GM21367 (cell line): ENCODE measurements around the gene HEG1.

Source experiments
- ATAC-seq: cut with Tn5 transposase; IDR thresholded peaks from one replicate; pipeline ENCODE4 v1.9.1; 2021; ENCODE audit not compliant: unreplicated experiment

Gene HEG1

DNA sequence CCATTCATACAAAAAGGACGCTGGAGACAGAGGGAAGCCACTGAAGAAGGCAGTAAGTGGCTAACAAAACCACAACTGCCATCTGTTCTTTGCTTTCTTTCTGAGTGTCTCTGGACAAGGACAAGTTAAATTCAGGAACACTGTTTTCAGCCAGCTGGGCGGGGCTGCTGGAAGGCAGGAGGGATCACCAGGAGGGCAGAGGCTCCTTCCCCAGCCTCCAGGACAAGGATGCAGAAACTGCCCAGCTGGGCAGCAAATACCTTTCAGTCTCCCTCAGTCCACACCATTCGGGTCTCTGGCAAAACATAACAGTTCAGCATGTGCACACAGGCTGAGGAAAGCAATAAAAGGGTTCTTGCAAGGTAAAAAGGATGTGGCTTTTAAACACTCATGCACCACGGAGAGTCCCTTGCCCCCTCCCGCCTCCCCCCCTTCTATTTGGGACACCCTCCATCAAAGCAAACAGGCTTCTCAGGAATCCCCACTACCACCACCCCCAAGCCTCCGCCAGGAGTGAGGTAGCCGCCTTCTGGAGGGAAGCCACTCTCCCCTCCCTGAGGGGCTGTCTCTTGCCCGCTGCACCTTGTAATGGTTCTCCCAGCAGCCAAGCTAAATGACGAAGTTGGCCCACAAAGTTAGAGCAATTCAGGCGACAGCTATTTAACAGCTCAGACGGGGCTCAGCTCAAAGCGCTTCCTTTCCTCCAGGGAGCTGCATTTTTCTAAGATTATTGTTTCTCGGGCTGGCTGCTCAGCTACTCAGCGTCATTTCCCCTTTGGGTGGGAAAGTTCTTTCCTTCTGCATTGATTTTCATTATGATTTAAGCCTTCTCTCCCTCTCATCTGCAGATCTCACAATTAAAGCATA, 3.8 kb downstream of the HEG1 start:
- no peak for ATAC-seq

DNA sequence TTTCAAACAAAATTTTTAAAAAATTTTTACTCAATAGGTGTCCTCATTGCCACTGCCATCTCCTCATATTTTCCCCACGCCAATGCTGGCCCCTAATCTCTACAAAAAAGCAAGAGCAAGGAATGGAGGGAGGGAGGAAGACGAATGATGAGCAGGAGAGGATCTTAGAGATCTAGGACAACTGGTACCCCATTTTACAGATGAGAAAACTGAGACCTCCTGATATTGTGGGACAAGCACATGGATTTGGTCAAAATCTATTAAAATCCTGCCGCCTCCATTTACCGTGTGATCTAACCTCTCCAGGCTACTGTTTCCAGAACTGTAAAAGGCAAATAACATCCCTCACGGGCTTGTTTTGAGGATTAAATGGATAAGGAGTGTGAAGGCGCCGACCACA, 4.6 kb downstream of the HEG1 start:
- ATAC-seq: no peak

DNA sequence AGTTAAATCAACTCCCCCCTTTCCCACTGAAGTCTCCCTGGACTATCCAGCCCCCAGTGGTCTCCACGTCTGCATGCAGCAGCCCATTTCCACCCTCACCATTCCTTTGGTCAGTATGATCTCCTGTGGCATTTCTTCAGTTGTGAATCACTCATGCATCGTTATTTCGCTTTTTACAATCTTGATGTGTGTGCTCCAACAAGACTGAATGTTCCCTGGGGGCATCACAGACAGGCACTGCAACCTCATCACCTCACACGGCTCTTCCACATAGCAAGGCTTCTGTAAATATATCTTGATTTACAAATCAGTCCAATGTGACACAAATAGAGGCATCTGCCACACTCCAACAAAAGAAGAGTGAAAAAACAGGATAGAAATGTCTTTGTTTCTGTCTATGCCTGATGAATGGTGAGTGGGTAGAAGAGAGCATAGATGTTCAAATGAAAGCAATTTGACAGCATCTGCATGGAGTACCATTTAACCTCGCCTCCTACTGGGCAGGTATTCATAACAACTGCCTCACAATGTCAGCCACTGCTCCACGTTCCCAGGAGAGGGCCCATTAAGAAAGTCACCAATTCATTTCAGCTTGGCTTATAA, 5.2 kb downstream of the HEG1 start:
- ATAC-seq: no peak

DNA sequence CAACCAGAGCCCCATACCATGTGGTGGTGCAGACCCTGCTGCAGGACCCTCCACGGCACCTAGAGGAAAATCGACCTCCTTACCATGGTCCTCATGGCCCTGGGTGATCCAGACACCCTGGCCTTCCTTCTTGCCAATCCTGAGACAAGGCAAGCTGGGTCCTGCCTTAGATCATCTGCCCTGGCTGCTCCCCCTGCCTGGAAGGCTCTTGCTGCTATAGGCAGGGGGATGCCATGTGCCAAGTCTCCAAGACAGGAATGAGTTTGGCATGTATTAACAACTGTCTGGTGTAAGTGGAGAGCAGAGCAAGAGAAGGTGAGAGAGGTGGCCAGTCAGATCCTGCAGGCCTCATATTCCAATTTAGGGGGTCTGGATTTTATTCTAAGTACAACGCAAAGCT, 7.5 kb downstream of the HEG1 start:
- ATAC-seq: no peak

DNA sequence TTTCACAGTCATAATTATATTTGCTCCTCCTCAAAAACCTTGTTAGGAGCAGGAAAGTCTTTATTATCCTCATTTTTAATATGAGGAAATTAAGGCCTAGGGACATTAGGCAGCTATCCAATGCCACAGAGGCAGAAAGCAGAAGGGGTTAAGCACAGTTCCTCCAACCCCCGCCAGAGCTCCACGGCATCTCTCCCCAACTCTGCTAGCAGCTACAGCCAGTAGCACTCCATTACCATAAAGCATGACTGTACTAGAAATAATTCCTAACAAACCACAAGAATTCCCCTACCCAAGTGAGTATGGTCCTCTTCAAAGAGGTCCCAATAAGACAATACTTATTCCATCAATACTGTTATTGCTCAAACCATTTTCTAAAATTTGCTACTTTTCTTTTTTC, 9.8 kb downstream of the HEG1 start:
- no peak for ATAC-seq

DNA sequence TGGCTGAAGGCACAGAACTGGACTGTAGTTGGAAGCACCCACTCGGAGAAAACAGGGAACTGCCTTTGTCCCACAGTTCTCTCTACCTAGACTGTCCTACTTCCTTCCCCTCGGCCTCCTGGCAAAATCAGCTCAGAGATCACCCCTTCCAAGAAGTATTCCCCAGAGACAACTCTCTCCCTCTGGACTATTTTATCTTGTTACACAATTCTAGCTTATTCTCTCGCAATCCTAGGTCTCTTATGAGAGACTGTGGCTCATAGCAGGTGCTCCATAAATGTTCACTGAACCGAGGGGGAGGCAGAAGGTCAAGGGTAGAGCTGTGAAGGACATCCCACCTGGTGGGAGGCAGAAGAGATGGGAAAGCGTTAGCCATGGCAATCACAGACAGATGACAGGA, 10.6 kb downstream of the HEG1 start:
- ATAC-seq: no peak

DNA sequence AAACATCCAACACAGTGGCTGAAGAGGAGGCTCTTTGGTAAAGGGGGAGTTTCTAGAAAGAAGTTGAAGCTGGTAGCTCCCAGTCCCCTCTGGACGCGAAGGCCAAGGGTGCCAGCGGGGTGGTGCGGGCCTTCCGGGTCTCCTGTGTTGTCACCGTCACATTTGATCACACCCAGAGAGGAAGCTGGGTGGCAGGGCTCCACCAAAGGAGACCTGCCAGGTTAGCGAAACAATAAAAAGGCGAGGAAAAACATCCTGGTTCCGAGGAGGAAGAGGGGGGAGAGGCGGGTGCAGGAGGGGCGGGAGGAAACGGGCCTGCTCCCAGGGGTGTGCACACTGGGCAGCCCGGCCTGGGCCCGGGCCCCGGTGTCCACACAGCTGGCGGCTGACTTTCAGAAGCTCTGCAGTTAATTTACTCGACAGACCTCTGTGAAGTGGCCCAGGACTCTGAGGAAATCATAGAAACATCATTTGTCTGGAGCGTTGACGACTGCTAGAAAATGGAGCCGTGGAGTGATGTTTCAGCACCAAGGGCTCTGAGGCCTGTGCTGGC, 12.1 kb downstream of the HEG1 start:
- no peak for ATAC-seq

DNA sequence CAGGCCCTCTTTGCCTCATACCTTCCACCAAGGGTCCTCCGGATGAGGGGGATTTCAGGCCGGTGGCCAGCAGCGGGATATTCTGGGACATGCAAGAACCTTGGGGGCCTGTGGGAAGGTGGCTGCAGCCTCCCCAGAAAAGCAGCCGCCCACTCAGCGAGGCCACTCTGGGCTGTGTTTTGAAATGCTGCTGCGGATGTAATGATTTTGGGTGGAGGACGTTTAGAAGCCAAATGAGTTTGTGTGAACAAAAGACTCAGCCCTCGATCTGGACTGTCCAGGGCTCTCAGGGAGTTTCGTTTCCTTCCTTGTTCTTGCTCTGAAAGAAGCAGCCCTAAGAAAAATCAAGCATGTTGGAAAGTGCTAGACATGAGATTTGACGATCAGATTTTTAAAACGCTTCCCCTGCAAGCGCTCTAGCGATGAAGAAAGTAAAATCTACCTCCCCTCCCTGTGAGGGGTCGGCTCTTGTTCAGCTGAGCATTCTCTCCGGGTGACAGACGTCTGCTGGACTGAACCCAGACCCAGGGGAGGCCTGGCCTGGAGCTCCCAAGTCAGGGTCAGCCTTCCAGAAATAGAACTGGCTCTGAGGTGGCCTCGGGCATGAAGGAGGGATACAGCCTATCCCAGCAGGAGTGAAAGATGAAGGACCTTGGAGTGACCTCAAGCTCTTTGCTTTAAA, 12.9 kb downstream of the HEG1 start:
- no peak for ATAC-seq

DNA sequence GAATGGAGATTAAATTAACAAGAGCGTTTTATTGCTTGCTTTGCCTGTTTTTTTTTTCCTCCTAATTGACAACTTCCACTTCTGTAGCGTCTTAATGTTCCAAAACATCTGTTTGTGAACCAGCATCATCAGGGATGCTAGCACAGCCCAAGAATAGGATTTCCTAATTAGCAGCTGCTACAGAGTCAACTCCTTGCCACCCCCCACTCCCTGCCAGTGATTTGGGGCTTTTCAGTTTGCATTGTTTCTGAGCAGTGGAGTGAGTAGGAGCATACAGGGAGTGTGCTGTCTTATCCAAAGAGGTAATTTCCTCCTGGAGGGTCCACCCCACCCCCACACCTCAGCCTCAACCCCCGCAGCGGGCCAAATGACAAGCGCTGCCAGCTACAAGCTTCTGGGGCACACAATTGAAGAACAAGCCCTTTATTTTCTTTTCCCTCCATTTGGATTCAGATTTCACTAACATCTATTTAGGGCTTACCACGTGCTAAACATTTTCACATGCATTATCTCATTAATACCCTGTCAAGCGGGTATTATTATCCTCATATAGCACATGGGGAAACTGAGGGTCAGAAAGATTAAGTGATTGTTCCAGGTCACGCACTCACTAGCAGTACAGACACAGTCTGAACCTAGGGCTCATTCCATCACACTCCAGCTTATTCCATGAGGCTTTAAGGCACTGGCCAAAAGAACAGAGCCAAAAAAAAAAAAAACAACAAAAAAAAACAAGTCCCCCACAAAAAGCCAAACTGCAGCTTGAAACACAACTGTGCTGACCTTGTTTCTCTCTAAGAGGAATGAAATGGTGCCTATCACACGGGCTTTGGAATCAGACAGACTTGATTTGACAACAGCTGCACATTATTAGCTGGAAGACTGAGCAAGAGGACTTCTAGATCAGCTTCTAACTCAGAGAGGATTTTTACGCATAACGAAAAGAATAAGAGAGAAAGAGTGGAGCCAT, 16.4 kb downstream of the HEG1 start:
- no peak for ATAC-seq

DNA sequence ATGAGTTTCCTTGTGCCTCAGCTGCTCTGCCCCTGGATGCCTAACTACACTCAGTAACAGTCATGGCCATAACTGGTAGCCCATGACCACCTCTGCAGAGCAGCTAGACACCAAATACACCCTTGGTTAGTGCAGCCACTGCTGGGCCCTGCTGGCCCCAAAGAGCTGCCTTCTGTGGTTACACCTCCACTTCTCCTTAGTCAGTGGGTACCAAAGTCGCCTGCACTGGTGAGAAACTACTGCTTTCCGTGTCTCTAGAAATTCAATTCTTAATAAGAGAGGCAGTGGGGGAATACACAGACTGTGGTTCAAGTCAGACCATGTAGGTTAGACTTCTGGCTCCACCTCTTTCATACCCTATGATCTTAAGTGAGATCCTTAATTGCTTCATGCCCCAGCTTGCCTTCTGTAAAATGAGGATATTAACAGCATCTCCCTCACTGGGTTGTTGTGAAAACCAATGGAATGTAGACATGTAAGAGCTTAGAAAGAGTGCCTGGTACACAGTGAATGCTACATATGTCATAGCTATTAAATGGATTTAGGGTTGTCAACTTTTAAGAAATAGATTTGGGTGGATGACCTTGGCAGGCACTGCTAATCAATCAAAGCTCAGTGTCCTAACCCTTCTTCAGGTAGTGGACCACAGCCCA, 18.2 kb downstream of the HEG1 start:
- ATAC-seq: no peak

DNA sequence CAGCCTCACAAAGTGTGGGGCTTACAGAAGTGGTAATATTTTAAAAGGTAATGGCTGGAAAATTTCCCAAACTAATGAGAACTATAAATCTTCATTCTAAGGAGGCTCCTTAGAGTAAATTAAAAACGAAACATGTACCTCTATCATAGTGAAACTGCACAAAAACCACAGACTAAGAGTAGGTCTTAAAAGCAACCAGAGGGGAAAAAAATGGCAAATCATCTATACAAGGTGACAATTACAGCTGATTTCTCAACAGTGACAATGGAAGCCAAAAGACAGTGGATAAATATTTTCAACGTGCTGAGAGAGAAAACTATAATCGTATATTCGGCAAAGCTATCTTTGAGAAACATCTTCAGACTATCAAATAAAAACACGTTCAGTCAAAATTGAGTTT, 20.6 kb downstream of the HEG1 start:
- ATAC-seq: peak; percentile 63

DNA sequence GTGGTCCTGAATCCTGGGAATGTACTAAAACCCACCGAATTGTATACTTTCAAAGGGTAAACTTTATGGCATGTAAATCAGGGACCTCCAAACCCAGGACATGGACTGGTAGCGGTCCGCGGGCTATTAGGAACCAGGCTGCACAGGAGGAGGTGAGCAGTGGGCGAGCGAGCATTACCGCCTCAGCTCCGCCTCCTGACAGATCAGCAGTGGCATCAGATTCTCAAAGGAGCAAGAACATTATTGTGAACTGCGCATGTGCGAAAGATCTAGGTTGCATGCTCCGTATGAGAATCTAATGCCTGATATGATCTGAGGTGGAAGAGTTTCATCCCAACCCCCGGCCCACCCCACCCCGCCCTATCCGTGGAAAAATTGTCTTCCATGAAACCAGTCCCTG, 22.2 kb downstream of the HEG1 start:
- ATAC-seq: no peak

DNA sequence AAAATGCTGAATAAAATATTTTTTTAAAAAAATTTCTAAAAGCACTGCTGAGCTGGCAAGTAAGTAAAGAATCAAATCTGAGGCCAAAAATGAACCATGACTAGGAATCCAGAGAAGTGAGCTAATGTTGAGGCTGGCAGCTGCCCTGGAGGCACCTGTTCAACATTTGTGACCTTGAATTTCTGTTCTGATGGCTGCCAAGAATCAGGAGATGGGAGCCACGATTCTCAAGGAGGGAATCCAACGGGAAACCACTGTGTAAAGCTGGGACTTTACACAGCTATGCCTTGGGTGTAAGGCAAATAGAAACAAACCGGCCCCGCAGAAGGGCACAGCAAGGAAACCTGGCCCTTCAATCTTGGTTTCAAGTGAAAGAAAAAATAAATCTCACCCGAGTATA, 22.7 kb downstream of the HEG1 start:
- no peak for ATAC-seq

DNA sequence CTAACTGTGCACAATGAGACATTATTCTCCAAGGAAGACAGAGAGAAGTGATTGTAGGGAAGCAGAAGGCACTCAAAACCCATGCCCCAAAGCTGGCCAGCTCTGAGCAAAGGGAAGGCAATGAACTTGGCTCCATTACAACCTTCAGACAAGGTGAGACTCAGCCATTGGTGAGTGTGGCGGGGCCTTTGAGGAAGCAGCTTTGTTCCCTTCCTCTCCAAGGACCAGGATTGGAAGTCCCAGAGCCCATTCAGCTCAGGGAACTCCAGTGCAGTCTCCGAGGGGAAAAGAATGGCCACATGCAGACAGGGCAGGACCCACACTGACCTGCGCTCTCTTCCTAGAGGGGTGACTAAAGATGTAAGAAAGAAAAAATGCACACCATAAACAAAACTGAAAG, 23.1 kb downstream of the HEG1 start:
- ATAC-seq: no peak

DNA sequence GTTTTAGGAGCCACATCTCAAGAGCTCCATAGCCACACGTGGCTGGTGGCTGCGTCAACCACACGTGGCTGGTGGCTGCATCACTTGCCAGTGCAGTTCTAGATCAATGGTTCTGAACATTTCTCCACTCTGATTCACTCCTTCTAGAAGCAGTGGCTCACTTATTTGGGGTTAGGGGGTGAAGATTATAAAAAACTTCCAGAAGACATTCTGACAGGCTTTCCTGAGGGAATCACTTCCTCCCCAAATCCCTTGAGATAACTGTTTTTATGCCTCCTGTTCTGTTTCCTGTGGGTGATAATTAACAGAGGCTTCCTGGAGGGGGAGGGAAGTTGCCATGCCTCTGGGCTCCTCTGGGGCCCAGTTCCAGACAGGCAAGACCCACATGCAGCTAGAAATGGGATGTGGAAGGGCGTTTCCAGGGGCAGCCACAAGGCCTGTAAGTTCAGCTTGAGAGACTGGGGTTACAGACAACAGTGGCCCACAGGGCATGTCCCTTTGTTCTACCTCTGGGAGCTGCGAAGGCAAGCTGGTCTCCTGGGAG, 23.6 kb downstream of the HEG1 start:
- no peak for ATAC-seq

DNA sequence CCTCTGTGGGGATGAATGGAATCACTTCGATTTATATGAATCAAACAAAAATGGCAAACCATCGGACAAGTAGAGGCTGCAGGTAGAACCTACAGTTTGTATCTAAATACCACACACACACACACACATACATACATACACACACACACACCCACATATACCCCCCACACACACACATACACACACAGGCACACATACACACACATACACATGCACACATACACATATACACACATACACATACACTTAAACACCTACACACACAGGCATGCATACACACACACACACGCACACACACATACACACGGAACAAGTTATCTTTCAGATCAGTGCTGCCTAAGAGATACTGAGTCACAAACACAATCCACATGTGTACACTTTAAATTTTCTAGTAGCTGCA, 24.3 kb downstream of the HEG1 start:
- ATAC-seq: no peak

DNA sequence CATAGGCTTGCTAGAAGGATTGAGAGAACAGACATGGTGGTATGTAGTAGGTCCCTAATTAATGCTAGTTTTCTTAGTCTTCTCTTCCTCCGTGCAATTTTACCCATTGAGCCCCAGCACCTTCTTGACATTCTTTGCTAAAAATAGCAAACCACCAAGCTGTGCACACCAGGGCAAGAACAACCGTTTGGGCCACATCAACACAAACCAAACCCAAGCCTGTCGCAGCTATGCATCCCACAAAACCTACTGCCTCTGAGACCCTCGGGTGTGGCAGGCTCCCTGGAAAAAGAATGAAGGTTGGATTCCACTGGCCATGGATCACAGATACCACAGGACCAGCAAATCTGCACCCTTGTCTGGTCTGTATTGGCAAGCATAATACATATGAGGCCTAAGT, 27.1 kb downstream of the HEG1 start:
- no peak for ATAC-seq

DNA sequence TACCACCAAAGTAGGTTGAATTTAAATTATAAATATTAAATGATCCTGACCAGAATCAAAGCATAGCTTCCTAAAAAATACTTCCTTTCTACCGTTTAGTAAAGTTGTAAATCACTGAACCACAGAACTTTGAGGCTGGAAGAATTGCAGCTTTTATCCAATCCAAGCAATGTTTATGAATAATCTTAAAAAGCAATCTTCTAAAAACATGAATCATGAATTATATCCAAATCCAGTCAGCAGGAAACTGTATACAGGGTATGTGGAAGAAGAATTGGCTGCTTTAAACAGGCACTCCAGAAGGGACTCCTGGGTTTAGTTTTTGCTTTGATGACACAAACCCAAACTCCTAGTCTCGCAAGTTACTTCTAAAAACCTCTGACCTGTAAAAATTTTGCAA, 30.2 kb downstream of the HEG1 start:
- no peak for ATAC-seq

DNA sequence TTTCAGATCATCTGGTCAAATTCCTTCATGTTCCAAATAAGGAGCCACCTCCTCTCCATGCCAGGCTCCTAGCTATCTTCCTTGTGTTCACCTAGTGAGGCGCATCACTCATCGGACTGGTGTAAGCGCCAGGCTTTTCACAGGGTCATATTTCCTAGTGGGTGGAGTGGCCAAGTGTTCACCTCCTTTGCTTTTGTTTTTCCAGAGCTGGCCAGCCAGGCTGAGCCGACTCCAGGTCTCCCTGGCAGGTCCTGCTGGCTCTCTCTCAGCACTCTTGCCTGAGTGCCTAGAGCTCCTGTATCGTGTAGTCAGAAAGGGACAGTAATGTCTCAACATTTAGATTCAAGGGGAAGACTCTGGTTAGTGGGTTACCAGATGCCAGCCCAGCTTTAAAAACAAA, 31.0 kb downstream of the HEG1 start:
- no peak for ATAC-seq
